Coronary artery (tissue), 2 donors: ENCODE results near the gene RWDD4.

Experiments
- DNase-seq: peaks from one replicate; pipeline ENCODE4 v3.0.0-alpha.2; 2017; ENCODE audit warnings: low spot score
- H3K27ac ChIP-seq, 2 donors: fragments of 200-600 bp; sonication (generic); one replicate each; pipeline ENCODE4 v1.5.1; 2016 to 2019
- H3K4me3 ChIP-seq: fragments of 200-600 bp; sonication (generic); 2 replicates; pipeline ENCODE4 v1.5.1; 2016; ENCODE audit warnings: mild to moderate bottlenecking, moderate library complexity
- CTCF ChIP-seq: fragments of 200-600 bp; sonication (generic); IDR thresholded peaks from one replicate; pipeline ENCODE4 v1.5.1; 2019; ENCODE audit warnings: antibody characterized with exemption

The RWDD4 gene

GRCh38 chr4:183609151-183609550 is 49.8 kb downstream of the RWDD4 start:
- DNase-seq: no peak
- TF ChIP-seq CTCF: no peak
- H3K27ac ChIP-seq: no peak overlapping the region
- no peak overlapping the region for H3K4me3 ChIP-seq

GRCh38 chr4:183607894-183608293 is 51.1 kb downstream of the RWDD4 start:
- H3K27ac ChIP-seq: no peak overlapping the region
- H3K4me3 ChIP-seq: no peak overlapping the region
- DNase-seq: no peak
- TF ChIP-seq CTCF: no peak

GRCh38 chr4:183602557-183603027 is 56.4 kb downstream of the RWDD4 start:
- no peak for DNase-seq
- no peak for TF ChIP-seq CTCF
- no peak overlapping the region for H3K27ac ChIP-seq
- no peak overlapping the region for H3K4me3 ChIP-seq

GRCh38 chr4:183601381-183601780 is 57.6 kb downstream of the RWDD4 start:
- no peak for DNase-seq
- TF ChIP-seq CTCF: no peak
- Histone ChIP-seq H3K4me3 (no peak overlapping the region), H3K27ac (no peak overlapping the region)

- Histone ChIP-seq H3K27ac (no peak overlapping the region), H3K4me3 (no peak overlapping the region)
- no peak for TF ChIP-seq CTCF
- DNase-seq: no peak
These were observed 58.7 kb downstream of the RWDD4 start for GRCh38 chr4:183600189-183600685.

GRCh38 chr4:183599690-183600089 is 59.3 kb downstream of the RWDD4 start:
- no peak for DNase-seq
- no peak overlapping the region for H3K4me3 ChIP-seq
- no peak for TF ChIP-seq CTCF
- no peak overlapping the region for H3K27ac ChIP-seq

- Histone ChIP-seq H3K27ac (no peak overlapping the region), H3K4me3 (no peak overlapping the region)
- no peak for DNase-seq
- TF ChIP-seq CTCF: no peak
These were observed 59.7 kb downstream of the RWDD4 start for GRCh38 chr4:183599284-183599683.
